ENCODE data around the gene PCNX4.

DNA sequence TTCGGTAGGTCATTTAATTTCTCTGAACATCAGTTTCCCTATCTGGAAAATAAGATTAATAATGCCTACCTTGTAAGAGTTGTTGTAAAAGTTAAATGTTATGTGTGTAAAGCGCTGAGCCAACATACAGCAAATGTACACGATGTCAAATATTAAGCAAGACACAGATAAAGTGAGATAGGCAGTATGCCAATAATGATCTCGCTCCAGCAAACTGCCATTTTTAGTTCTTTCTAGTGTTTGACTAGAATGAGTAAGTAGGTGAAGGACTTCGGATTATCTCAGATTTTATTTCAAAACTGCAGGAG lies 72.6 kb downstream of the PCNX4 start:
- TF ChIP-seq, protein P1, sequence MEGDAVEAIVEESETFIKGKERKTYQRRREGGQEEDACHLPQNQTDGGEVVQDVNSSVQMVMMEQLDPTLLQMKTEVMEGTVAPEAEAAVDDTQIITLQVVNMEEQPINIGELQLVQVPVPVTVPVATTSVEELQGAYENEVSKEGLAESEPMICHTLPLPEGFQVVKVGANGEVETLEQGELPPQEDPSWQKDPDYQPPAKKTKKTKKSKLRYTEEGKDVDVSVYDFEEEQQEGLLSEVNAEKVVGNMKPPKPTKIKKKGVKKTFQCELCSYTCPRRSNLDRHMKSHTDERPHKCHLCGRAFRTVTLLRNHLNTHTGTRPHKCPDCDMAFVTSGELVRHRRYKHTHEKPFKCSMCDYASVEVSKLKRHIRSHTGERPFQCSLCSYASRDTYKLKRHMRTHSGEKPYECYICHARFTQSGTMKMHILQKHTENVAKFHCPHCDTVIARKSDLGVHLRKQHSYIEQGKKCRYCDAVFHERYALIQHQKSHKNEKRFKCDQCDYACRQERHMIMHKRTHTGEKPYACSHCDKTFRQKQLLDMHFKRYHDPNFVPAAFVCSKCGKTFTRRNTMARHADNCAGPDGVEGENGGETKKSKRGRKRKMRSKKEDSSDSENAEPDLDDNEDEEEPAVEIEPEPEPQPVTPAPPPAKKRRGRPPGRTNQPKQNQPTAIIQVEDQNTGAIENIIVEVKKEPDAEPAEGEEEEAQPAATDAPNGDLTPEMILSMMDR (conservative IDR thresholded peaks at IDR 0.05 in 1 of 2, IDR thresholded peaks at IDR 0.05 in 1 of 2; ENCODE audit: low read depth in 1 of 2, low read length in 2 of 2), result no peak
- TF ChIP-seq EZH2 (IDR thresholded peaks at IDR 0.05; ENCODE audit: low read length, missing control alignments), result no peak

Measured in fibroblast of lung (primary cell).